ENCODE results near the gene TRAM2.

DNA sequence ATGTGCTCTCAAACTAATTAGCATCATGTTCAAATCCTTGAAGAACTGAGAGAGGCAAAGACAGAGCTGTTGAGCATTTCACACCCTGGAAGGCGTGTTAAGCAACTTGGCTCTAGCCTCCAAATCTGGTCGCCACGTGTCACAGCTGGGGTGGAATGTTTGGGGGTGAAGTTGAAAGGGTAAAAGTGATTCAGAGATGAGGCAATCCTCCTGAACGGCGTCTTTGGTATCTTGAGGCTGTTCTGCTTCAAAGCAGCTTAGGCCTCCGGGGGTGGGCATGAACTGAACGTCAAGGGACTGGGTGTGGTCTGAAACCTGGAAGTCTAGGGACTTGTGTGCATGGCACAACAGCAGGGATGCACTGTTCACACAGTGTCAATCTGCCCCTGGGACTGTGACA lies 62.3 kb downstream of the TRAM2 start:
- no peak for TF ChIP-seq BRCA1 (IDR thresholded peaks at IDR 0.05; ENCODE audit: low read depth, low read length)
- TF ChIP-seq, protein P1, sequence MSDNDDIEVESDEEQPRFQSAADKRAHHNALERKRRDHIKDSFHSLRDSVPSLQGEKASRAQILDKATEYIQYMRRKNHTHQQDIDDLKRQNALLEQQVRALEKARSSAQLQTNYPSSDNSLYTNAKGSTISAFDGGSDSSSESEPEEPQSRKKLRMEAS (IDR thresholded peaks at IDR 0.05) = no peak
